Right cardiac atrium (tissue), 5 donors: ENCODE measurements around the gene DCAF8. TPM values are rescaled to one million over a fixed set of nuclear protein-coding genes. Genes with fewer than 3 reads are reported as not detected.

Source experiments
- ATAC-seq, 2 donors: fragments of 200-7000 bp; cut with Tn5 transposase; one replicate each; pipeline versions ENCODE4 v1.8.0 to v1.9.1; 2020; ENCODE audit warnings: moderate library complexity in 2 of 2, mild to moderate bottlenecking in 1 of 2
- DNase-seq, 3 donors: peaks; one replicate each; pipeline ENCODE4 v3.0.0-alpha.2; 2020
- H3K27ac ChIP-seq: one replicate; pipeline ENCODE4 v1.5.1; 2013; ENCODE audit warnings: mild to moderate bottlenecking, low read length, control low read depth, moderate library complexity
- H3K27me3 ChIP-seq: one replicate; pipeline ENCODE4 v1.6.1; 2013; ENCODE audit not compliant: control insufficient read depth, insufficient read depth
- H3K4me1 ChIP-seq: one replicate; pipeline ENCODE4 v1.6.1; 2013; ENCODE audit warnings: low read length; ENCODE audit not compliant: control insufficient read depth, insufficient read depth
- H3K4me3 ChIP-seq: one replicate; pipeline ENCODE4 v1.5.1; 2013; ENCODE audit warnings: low read length, control low read depth
- H3K9me3 ChIP-seq: one replicate; pipeline ENCODE4 v1.6.1; 2013; ENCODE audit warnings: low read length; ENCODE audit not compliant: control insufficient read depth
- WGBS: extraction: QIAGEN DNeasy Blood & Tissue Kit; methylation state at CpG from one replicate; pipeline ENCODE4 v1.1.7; 2013; 5-methylcytosine and 5-hydroxymethylcytosine counted together
- intact Hi-C, 4 donors: fragments of 100-400 bp; cut with DNase I; formaldehyde crosslinking; loops; one replicate each; pipeline versions ENCODE4 v1.11.0 to v1.14.0; 2022 to 2023
- polyA plus RNA-seq: library from polyadenylated mRNA; stranded (reverse); fragments of 200-250 nt; gene quantifications from one replicate; pipeline ENCODE4 v1.2.3, GENCODE V29; 2013
- total RNA-seq, 4 donors: library from RNA; stranded (reverse); fragmentation: NEBNext Ultra II Directional; extraction: Animal tissue kit (Norgen Biotek cat#: 25700); gene quantifications; one replicate each; pipeline ENCODE4 v1.2.1, GENCODE V29; 2021
- donor health status: healthy with polysubstance abuse.
- donor health status: DM: no; HTN: yes; CAD: no.
- donor health status: DM: no; HTN: no; CAD: no.
- donor health status: DM: no; HTN: yes; CAD: no; lungs with severe emphysema.
- donor health status: DM: yes; HTN: yes; CAD: no.

DCAF8 gene
- total and polyA plus RNA-seq, 5 donors: 97.8 to 152 (median 113) TPM

GRCh38 chr1:160247053-160247452, 15.3 kb downstream of the DCAF8 start:
- WGBS: 89% methylated on average over 1 of the region's 1 CpG
- Histone ChIP-seq H3K27me3 (no peaks in the 10 kb centered on the region), H3K9me3 (no peaks in the 10 kb centered on the region), H3K4me3 (no peak overlapping the region), H3K27ac (no peak overlapping the region), H3K4me1 (no peaks in the 10 kb centered on the region)
- intact Hi-C loops: loop anchor here in 1 of 4 donors (5.0 kb wide), 1 partner anchor 55 kb away; the partner anchor contains the start of gene CASQ1
- no peak for ATAC-seq
- no peak for DNase-seq

GRCh38 chr1:160245434-160245833, 16.9 kb downstream of the DCAF8 start:
- no peaks in the 10 kb centered on the region for H3K9me3 ChIP-seq
- no peak for ATAC-seq
- H3K27me3 ChIP-seq: no peaks in the 10 kb centered on the region
- intact Hi-C loops: loop anchor here in 1 of 4 donors (5.0 kb wide), 1 partner anchor 53 kb away; the partner anchor contains the start of gene CASQ1
- H3K4me3 ChIP-seq: no peak overlapping the region
- no peak for DNase-seq
- H3K4me1 ChIP-seq: no peaks in the 10 kb centered on the region
- 65% methylated on average over 1 of the region's 1 CpG for WGBS
- no peak overlapping the region for H3K27ac ChIP-seq

- no peaks in the 10 kb centered on the region for H3K27me3 ChIP-seq
- WGBS: 53% methylated on average over 1 of the region's 1 CpG
- H3K4me1 ChIP-seq: no peaks in the 10 kb centered on the region
- no peak for DNase-seq
- no peak overlapping the region for H3K27ac ChIP-seq
- H3K9me3 ChIP-seq: no peaks in the 10 kb centered on the region
- no peak overlapping the region for H3K4me3 ChIP-seq
- no peak for ATAC-seq
- intact Hi-C loops: no loop called here
Measured at GRCh38 chr1:160244209-160244608, 18.1 kb downstream of the DCAF8 start.

- H3K9me3 ChIP-seq: no peaks in the 10 kb centered on the region
- H3K27ac ChIP-seq: no peak overlapping the region
- H3K4me3 ChIP-seq: no peak overlapping the region
- H3K27me3 ChIP-seq: no peaks in the 10 kb centered on the region
- intact Hi-C loops: no loop called here
- ATAC-seq: no peak
- no peak for DNase-seq
- no peaks in the 10 kb centered on the region for H3K4me1 ChIP-seq
Measured at GRCh38 chr1:160243767-160244166, 18.6 kb downstream of the DCAF8 start.

DNA sequence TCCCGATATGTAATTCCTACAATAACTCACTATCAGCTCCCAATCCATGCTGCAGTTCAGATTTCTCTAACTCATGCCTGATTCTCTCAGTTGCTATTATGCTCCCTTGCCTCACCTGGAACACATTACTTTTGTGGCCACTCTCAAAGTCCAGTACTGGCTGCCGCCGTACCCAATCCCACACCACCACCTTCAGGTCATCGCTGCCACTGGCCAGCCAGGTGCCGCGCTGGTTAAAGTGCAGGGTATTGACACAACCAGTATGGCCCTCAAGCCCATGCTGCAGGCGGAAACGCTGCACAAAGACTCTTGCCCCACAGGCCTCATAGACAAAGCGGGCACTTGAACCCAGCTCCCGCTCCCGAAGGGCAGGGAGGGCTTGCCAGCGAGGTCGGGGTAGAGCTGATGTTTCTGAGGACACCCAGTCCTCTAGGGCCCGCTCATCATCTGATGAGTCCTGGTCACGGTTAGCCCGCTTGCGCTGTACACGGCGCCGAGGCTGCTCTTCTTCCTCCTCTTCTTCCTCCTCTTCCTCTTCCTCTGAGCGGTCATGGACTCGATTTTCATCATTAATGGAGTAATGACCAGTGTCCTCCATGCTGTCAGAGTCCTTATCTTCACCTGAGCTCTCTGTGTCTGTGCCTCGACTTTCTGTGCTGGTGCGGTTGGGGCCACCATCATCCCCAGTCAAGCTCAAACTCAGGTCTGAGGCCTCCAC, 22.6 kb downstream of the DCAF8 start:
- intact Hi-C loops: no loop called here
- ATAC-seq (peak in 1 of 2 donors; percentile 14), DNase-seq (no peak)
- H3K9me3 ChIP-seq: no peaks in the 10 kb centered on the region
- no peaks in the 10 kb centered on the region for H3K4me1 ChIP-seq
- WGBS: 95% methylated on average over 24 of the region's 24 CpGs
- no peak overlapping the region for H3K27ac ChIP-seq
- no peaks in the 10 kb centered on the region for H3K27me3 ChIP-seq
- H3K4me3 ChIP-seq: no peak overlapping the region

DNA sequence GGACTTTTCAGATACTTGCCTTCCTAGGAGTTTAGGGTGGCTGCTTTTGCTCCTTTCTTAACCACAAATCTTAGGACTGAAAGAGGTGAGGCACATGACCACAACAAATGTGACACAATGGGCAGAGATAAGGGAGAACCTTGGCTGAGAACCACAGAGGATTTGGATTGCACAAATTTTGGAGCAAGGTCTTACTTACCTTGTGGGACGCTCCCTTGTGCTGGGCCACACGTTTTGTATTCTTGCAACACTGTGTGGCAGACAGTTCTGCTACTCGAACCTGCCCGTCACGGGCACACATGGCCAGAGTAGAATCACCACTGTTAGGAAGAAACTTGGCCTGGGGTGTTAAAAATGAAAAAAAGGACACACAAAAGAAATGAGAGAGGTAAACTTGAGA, 23.9 kb downstream of the DCAF8 start:
- 71% methylated on average over 5 of the region's 5 CpGs for WGBS
- Histone ChIP-seq H3K9me3 (no peaks in the 10 kb centered on the region), H3K4me3 (no peak overlapping the region), H3K27ac (no peak overlapping the region), H3K27me3 (no peaks in the 10 kb centered on the region), H3K4me1 (no peaks in the 10 kb centered on the region)
- DNase-seq (no peak), ATAC-seq (no peak)
- intact Hi-C loops: no loop called here

GRCh38 chr1:160237558-160237957, 24.8 kb downstream of the DCAF8 start:
- Histone ChIP-seq H3K4me1 (no peaks in the 10 kb centered on the region), H3K9me3 (no peaks in the 10 kb centered on the region), H3K27ac (no peak overlapping the region), H3K4me3 (no peak overlapping the region), H3K27me3 (no peaks in the 10 kb centered on the region)
- ATAC-seq: no peak
- intact Hi-C loops: no loop called here
- no peak for DNase-seq
- WGBS: 96% methylated on average over 2 of the region's 2 CpGs

DNA sequence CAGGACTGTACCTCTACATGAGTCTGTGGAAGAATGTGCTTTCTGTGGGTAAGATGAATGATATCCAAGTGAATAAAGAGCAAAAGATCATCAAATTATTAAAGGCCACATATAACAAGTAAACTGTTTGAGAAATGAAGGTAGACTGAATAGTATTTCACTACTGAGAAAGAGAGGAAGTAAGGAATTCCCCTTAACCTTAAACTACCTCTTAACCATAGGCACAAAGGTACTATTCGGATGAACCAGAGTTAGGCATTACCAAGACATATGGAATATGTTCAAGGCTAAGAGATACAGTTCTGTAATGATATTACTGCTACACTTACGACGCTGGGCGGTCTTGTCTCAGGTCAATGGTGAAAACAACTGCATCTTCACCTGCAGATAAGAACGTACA, 25.5 kb downstream of the DCAF8 start:
- H3K27me3 ChIP-seq: no peaks in the 10 kb centered on the region
- no peak for ATAC-seq
- no peak overlapping the region for H3K27ac ChIP-seq
- intact Hi-C loops: no loop called here
- DNase-seq: no peak
- WGBS: 90% methylated on average over 5 of the region's 5 CpGs
- H3K4me3 ChIP-seq: no peak overlapping the region
- no peaks in the 10 kb centered on the region for H3K4me1 ChIP-seq
- H3K9me3 ChIP-seq: no peaks in the 10 kb centered on the region

GRCh38 chr1:160232911-160233310, 29.4 kb downstream of the DCAF8 start:
- DNase-seq: no peak
- H3K9me3 ChIP-seq: no peaks in the 10 kb centered on the region
- no peak overlapping the region for H3K27ac ChIP-seq
- intact Hi-C loops: no loop called here
- H3K4me1 ChIP-seq: no peaks in the 10 kb centered on the region
- no peaks in the 10 kb centered on the region for H3K27me3 ChIP-seq
- ATAC-seq: no peak
- H3K4me3 ChIP-seq: no peak overlapping the region

- no peaks in the 10 kb centered on the region for H3K4me1 ChIP-seq
- intact Hi-C loops: no loop called here
- ATAC-seq (no peak), DNase-seq (no peak)
- no peaks in the 10 kb centered on the region for H3K27me3 ChIP-seq
- H3K4me3 ChIP-seq: no peak overlapping the region
- no peaks in the 10 kb centered on the region for H3K9me3 ChIP-seq
- H3K27ac ChIP-seq: no peak overlapping the region
Measured at GRCh38 chr1:160228431-160228830, 33.9 kb downstream of the DCAF8 start.

GRCh38 chr1:160227561-160227960, 34.8 kb downstream of the DCAF8 start:
- no peaks in the 10 kb centered on the region for H3K4me1 ChIP-seq
- no peak overlapping the region for H3K27ac ChIP-seq
- H3K27me3 ChIP-seq: no peaks in the 10 kb centered on the region
- no peaks in the 10 kb centered on the region for H3K9me3 ChIP-seq
- WGBS: 100% methylated on average over 1 of the region's 1 CpG
- ATAC-seq (no peak), DNase-seq (no peak)
- H3K4me3 ChIP-seq: no peak overlapping the region
- intact Hi-C loops: no loop called here

GRCh38 chr1:160227034-160227433, 35.3 kb downstream of the DCAF8 start:
- intact Hi-C loops: no loop called here
- H3K4me3 ChIP-seq: no peak overlapping the region
- no peak overlapping the region for H3K27ac ChIP-seq
- 89% methylated on average over 4 of the region's 4 CpGs for WGBS
- DNase-seq: no peak
- H3K27me3 ChIP-seq: no peaks in the 10 kb centered on the region
- no peaks in the 10 kb centered on the region for H3K4me1 ChIP-seq
- H3K9me3 ChIP-seq: no peaks in the 10 kb centered on the region
- no peak for ATAC-seq
